ENCODE results near the gene NEAT1. TPM values are rescaled to one million over a fixed set of nuclear protein-coding genes. Genes with fewer than 3 reads are reported as not detected.
A peak's percentile ranks its signal among the peaks of the same experiment; 100 is the strongest.

NEAT1 gene
- total RNA-seq, 1 donor from 2014 or later: 37.2 TPM

DNA sequence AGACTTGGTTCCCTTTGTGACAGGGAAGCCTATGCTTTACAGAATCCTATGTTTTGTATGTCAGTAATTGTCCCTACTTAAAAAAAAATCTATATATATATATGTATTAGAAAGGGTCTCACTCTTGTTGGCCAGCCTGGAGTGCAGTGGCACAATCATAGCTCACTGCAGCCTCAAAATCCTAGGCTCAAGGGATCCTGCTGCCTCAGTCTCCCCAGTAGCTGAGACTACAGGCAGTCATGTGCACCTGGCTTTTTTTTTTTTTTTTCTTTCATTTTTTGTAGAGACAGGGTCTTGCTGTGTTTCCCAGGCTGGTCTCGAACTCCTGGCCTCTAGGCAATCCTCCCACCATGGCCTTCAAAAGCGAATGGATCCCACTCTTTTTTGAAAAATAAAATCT lies 2.1 kb upstream of the NEAT1 start:
- DNase-seq (ENCODE audit: low read depth, low spot score): no peak

DNA sequence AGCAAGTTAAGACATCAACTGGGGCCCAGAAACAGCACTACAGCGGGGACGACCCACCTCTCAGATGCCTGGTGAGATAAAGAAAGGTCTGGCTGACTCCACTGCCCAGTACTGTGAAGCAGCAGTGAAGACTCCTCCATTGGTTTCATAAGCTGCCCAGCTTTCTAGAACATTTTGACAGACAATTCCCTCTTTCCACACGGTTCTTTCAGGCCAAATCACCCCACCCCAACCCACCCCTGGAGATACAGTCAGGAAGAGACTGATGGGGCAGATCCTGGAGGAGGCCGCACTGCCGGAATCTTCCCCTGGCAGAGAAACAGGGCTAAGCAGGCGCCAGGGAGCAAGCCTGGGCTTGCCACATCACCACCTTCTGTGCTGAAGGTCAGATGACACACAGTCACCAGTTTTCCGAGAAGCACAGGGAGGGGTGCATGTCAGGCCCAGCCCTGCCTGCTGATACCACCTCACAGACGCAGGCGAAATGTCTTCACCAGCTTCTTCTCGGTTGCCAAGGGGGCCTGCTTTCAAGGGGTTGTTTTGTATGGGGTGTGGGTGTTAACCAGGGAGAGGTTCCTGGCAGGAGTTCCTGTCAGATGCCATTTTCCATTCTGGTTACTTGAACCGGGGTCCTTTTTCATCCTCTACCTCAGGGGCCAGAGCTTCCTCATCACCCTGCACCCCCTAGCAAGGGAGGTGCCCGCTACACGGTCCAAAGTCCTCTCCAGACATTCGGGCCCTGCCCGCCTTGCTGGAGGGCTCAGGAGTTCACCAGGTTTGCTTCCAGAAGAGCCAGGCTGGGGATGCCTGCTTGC lies 1.4 kb upstream of the NEAT1 start:
- no peaks in the 10 kb centered on the region for H3K9me3 Mint-ChIP-seq
- peak overlapping the region; percentile 72 for H3K4me3 Mint-ChIP-seq
- TF ChIP-seq, protein P1, sequence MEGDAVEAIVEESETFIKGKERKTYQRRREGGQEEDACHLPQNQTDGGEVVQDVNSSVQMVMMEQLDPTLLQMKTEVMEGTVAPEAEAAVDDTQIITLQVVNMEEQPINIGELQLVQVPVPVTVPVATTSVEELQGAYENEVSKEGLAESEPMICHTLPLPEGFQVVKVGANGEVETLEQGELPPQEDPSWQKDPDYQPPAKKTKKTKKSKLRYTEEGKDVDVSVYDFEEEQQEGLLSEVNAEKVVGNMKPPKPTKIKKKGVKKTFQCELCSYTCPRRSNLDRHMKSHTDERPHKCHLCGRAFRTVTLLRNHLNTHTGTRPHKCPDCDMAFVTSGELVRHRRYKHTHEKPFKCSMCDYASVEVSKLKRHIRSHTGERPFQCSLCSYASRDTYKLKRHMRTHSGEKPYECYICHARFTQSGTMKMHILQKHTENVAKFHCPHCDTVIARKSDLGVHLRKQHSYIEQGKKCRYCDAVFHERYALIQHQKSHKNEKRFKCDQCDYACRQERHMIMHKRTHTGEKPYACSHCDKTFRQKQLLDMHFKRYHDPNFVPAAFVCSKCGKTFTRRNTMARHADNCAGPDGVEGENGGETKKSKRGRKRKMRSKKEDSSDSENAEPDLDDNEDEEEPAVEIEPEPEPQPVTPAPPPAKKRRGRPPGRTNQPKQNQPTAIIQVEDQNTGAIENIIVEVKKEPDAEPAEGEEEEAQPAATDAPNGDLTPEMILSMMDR (conservative IDR thresholded peaks at IDR 0.05): no peak
- no peaks in the 10 kb centered on the region for H3K36me3 Mint-ChIP-seq (ENCODE audit: low read depth)
- DNase-seq (ENCODE audit: low read depth, low spot score): no peak
- H3K27me3 Mint-ChIP-seq (ENCODE audit: low read depth): peaks cover 22% of the 10 kb centered on the region
- H3K27ac Mint-ChIP-seq (ENCODE audit: unreplicated experiment): peak overlapping the region; percentile 50
- H3K4me1 Mint-ChIP-seq: peaks cover 90% of the 10 kb centered on the region

More for the DNA sequence above, 2.1 kb upstream of the NEAT1 start:
- Mint-ChIP-seq H3K36me3 (ENCODE audit: low read depth) (no peaks in the 10 kb centered on the region), H3K27me3 (ENCODE audit: low read depth) (peaks cover 22% of the 10 kb centered on the region), H3K4me1 (peaks cover 91% of the 10 kb centered on the region), H3K27ac (ENCODE audit: unreplicated experiment) (no peak overlapping the region), H3K9me3 (no peaks in the 10 kb centered on the region), H3K4me3 (peak overlapping the region; percentile 72)
- TF ChIP-seq, protein P1 (conservative IDR thresholded peaks at IDR 0.05): no peak

DNA sequence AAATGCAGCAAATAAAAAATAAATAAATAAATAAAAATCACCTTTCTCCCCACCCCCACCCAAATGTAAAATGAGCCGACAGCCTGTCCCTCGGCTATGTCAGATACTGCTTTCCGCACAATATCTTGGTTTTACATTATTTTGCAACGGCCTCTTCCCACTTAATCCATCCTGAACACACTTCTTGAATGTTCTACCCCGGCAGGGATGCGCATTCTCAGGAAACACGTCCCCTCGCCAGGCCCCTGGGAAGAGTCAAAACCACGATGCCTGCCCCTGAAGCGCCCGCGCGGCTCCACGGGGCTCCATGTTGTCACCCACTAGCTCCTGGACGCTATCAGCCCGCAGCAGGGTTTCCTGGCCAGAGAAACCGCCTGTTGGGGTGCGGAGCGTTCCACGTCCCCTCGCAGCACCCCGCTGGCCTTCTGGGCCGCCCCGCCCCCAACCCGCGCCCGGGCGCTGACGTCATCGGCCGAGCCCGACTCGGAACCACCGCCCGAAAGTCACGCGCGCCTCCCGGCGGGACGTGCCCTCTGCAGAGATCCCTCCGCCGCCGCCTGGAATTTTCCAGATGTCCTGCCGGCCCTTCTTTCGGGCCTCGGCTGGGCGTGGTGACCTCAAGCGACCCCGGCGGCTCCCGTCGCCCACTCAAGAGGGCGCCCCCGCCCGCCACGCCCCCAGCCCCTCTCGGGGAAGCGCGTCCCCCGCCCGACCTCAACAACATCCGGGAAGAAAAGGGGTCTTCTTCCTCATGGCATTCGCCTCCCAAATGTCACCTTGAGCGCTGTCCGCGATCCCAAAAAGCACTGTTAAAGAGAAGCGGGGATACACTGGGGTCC lies 585 bp upstream of the NEAT1 start:
- H3K36me3 Mint-ChIP-seq (ENCODE audit: low read depth): no peaks in the 10 kb centered on the region
- peaks cover 90% of the 10 kb centered on the region for H3K4me1 Mint-ChIP-seq
- peak; percentile 90 for DNase-seq (ENCODE audit: low read depth, low spot score)
- peaks cover 22% of the 10 kb centered on the region for H3K27me3 Mint-ChIP-seq (ENCODE audit: low read depth)
- no peaks in the 10 kb centered on the region for H3K9me3 Mint-ChIP-seq
- peak overlapping the region; percentile 92 for H3K4me3 Mint-ChIP-seq
- TF ChIP-seq, protein P1 (conservative IDR thresholded peaks at IDR 0.05): no peak
- peak overlapping the region; percentile 99 for H3K27ac Mint-ChIP-seq (ENCODE audit: unreplicated experiment)

DNA sequence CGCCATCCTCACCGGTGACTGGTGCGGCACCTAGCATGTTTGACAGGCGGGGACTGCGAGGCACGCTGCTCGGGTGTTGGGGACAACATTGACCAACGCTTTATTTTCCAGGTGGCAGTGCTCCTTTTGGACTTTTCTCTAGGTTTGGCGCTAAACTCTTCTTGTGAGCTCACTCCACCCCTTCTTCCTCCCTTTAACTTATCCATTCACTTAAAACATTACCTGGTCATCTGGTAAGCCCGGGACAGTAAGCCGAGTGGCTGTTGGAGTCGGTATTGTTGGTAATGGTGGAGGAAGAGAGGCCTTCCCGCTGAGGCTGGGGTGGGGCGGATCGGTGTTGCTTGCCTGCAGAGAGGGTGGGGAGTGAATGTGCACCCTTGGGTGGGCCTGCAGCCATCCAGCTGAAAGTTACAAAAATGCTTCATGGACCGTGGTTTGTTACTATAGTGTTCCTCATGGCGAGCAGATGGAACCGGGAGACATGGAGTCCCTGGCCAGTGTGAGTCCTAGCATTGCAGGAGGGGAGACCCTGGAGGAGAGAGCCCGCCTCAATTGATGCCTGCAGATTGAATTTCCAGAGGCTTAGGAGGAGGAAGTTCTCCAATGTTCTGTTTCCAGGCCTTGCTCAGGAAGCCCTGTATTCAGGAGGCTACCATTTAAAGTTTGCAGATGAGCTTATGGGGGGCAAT lies 1.1 kb downstream of the NEAT1 start:
- H3K27me3 Mint-ChIP-seq (ENCODE audit: low read depth): peaks cover 20% of the 10 kb centered on the region
- H3K4me1 Mint-ChIP-seq: peaks cover 89% of the 10 kb centered on the region
- no peak for DNase-seq (ENCODE audit: low read depth, low spot score)
- H3K27ac Mint-ChIP-seq (ENCODE audit: unreplicated experiment): no peak overlapping the region
- H3K9me3 Mint-ChIP-seq: no peaks in the 10 kb centered on the region
- peak overlapping the region; percentile 92 for H3K4me3 Mint-ChIP-seq
- no peaks in the 10 kb centered on the region for H3K36me3 Mint-ChIP-seq (ENCODE audit: low read depth)
- TF ChIP-seq, protein P1 (conservative IDR thresholded peaks at IDR 0.05): no peak
